HK-2 (cell line): Measurements from ENCODE around the gene GIMAP1.

ENCODE experiments used
- DNase-seq: peaks from one replicate; pipeline ENCODE4 v3.0.0-alpha.2; 2018; ENCODE audit not compliant: unreplicated experiment

GIMAP1 gene

DNA sequence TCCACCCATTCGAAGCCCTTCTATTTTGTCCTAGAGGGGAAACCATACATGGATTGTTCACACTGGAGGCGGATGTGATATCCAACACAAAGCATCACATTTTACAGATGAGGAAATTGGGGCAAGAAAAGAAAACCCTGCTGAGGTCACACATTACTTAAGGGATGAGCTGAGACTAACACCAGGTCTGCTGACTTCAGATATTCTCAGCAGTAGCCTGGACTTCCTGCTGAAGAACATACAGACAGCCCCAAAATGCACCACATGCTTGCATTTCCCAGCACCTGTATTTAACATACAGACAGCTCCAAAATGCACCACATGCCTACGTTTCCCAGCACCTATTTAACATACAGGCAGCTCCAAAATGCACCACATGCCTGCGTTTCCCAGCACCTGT, 32.0 kb downstream of the GIMAP1 start:
- no peak for DNase-seq

DNA sequence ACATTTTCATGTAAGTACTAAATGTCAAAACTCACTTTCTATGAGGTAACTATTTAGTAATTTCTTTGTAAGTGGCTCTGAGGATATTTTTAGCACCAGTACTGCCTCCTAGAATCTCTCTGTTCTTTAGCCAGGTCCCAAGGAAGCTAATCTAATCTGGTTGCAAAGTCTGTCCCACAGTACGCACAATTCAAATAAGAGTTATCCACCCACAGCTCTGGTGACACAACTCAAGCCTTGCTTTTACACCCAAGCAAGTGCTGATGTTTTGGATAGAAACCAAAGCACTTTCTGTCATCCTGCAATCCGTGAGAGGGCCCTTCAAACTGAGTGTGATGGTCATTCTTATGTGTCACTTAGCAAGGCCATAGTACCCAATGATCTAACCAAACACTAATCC, 35.3 kb downstream of the GIMAP1 start:
- DNase-seq: no peak

GRCh38 chr7:150753239-150753638, 36.8 kb downstream of the GIMAP1 start:
- DNase-seq: no peak

- no peak for DNase-seq
Observed at GRCh38 chr7:150753826-150754603, 37.6 kb downstream of the GIMAP1 start.

DNA sequence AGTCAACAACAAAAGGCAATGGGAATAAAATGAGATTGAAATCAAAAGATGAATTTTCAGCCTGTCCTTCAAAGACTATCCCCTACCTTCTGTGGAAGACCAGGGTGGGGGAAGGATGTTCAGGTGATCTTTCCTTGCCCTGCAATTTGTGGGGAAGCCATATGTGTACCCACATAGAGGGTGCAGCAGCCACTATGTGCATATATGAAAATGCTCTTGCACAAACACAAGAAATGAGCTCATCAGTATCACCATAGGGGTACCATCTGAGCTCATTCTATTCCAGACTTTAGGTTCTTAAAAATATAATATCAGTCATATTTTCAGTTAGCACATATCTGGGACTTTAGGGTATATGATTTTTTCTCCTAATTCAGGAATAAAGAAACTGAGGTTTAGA, 38.5 kb downstream of the GIMAP1 start:
- DNase-seq: no peak

- no peak for DNase-seq
Observed at GRCh38 chr7:150755473-150756099, 39.2 kb downstream of the GIMAP1 start.

GRCh38 chr7:150756166-150756565, 39.8 kb downstream of the GIMAP1 start:
- no peak for DNase-seq

GRCh38 chr7:150756858-150757257, 40.4 kb downstream of the GIMAP1 start:
- no peak for DNase-seq

- no peak for DNase-seq
Observed at GRCh38 chr7:150759479-150759878, 43.1 kb downstream of the GIMAP1 start.

- no peak for DNase-seq
Observed at GRCh38 chr7:150766334-150766709, 49.9 kb downstream of the GIMAP1 start.

DNA sequence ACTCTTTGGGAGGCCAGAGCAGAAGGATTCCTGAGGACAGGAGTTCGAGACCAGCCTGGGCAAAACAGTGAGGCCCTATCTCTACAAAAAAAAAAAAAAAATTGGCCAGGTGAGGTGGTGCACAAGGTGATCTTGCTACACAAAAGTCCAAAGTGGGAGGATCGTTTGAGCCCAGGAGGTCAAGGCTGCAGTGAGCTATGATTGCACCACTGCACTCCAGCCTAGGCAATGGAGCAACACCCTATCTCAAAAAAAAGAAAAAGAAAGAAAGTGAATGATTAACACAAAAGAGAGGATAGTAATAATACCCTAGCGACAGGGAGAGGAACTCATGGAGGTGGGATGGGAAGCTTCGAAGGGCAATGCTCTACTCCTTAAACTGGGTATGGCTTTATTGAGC, 53.4 kb downstream of the GIMAP1 start:
- no peak for DNase-seq
